Activated CD4-positive, alpha-beta T cell treated with anti-CD3 and anti-CD28 coated beads, Interleukin-2, amount 50 U/mL, for 16 hours (primary cell): Measurements from ENCODE around the gene BMPR1B.
"Not testable (repeated sequence)": the region's sequence is repeated elsewhere in the genome, so short reads cannot be mapped to it uniquely, and the experiment has no call there.

ENCODE experiments used
- DNase-seq: peaks from one replicate; pipeline ENCODE4 v3.0.0-alpha.2; 2020

The BMPR1B gene

GRCh38 chr4:95095348-95095974 lies 337.7 kb downstream of the BMPR1B start:
- DNase-seq = no peak

- no peak for DNase-seq
Measured at GRCh38 chr4:95102162-95102790, 344.5 kb downstream of the BMPR1B start.

- no peak for DNase-seq
Measured at GRCh38 chr4:95105112-95105511, 347.4 kb downstream of the BMPR1B start.

- DNase-seq = no peak
Measured at GRCh38 chr4:95105983-95106382, 348.2 kb downstream of the BMPR1B start.

GRCh38 chr4:95106408-95106928 lies 348.7 kb downstream of the BMPR1B start:
- DNase-seq = no peak

GRCh38 chr4:95107004-95107403 lies 349.2 kb downstream of the BMPR1B start:
- DNase-seq = no peak

- no peak for DNase-seq
Measured at GRCh38 chr4:95107635-95108034, 349.9 kb downstream of the BMPR1B start.

- no peak for DNase-seq
Measured at GRCh38 chr4:95108883-95109421, 351.2 kb downstream of the BMPR1B start.

GRCh38 chr4:95114521-95114920 lies 356.8 kb downstream of the BMPR1B start:
- no peak for DNase-seq

- DNase-seq = no peak
Measured at GRCh38 chr4:95118497-95118896, 360.7 kb downstream of the BMPR1B start.

- DNase-seq = no peak
Measured at GRCh38 chr4:95120456-95120855, 362.7 kb downstream of the BMPR1B start.

GRCh38 chr4:95122001-95122400 lies 364.2 kb downstream of the BMPR1B start:
- no peak for DNase-seq

GRCh38 chr4:95124906-95125504 lies 367.2 kb downstream of the BMPR1B start:
- no peak for DNase-seq

GRCh38 chr4:95129031-95129430 lies 371.3 kb downstream of the BMPR1B start:
- no peak for DNase-seq

- no peak for DNase-seq
Measured at GRCh38 chr4:95129821-95130311, 372.1 kb downstream of the BMPR1B start.

- DNase-seq = not testable (repeated sequence)
Measured at GRCh38 chr4:95134016-95134415, 376.3 kb downstream of the BMPR1B start.

- DNase-seq = not testable (repeated sequence)
Measured at GRCh38 chr4:95139424-95139823, 381.7 kb downstream of the BMPR1B start.

GRCh38 chr4:95141361-95141760 lies 383.6 kb downstream of the BMPR1B start:
- DNase-seq = no peak

GRCh38 chr4:95142932-95143331 lies 385.2 kb downstream of the BMPR1B start:
- no peak for DNase-seq

- DNase-seq = no peak
Measured at GRCh38 chr4:95151255-95151654, 393.5 kb downstream of the BMPR1B start.

- DNase-seq = no peak
Measured at GRCh38 chr4:95153182-95153581, 395.4 kb downstream of the BMPR1B start.

- peak; percentile 49 for DNase-seq
Measured at GRCh38 chr4:95155759-95156451, 398.1 kb downstream of the BMPR1B start.

GRCh38 chr4:95156452-95156765 lies 398.7 kb downstream of the BMPR1B start:
- no peak for DNase-seq
